Keratinocyte (primary cell): ENCODE results near the gene CPVL. TPM values are rescaled to one million over a fixed set of nuclear protein-coding genes. Genes with fewer than 3 reads are reported as not detected.

ENCODE experiments used
- DNase-seq: peaks from one replicate; pipeline ENCODE4 v3.0.0-alpha.2; 2011; ENCODE audit warnings: low read depth, missing footprints, low spot score
- FAIRE-seq: peaks from 2 replicates; lab custom pipeline; 2011; peaks lifted over from hg19 to GRCh38; lab: Jason Lieb, UNC
- H2AFZ ChIP-seq: 2 replicates; pipeline ENCODE4 v1.6.0; 2012; ENCODE audit warnings: low read length, control low read depth, inconsistent platforms; ENCODE audit not compliant: control insufficient read depth
- H3K27ac ChIP-seq: 2 replicates; pipeline ENCODE4 v1.5.1; 2011; ENCODE audit warnings: low read length; ENCODE audit not compliant: control insufficient read depth, insufficient read depth
- H3K27me3 ChIP-seq: 3 replicates; pipeline ENCODE4 v1.6.0; 2011; ENCODE audit warnings: low read length; ENCODE audit not compliant: control insufficient read depth, insufficient read depth; ENCODE audit errors: extremely low read depth
- H3K36me3 ChIP-seq, 2 experiments: 2 replicates in 1 of 2; 3 replicates in 1 of 2; pipeline ENCODE4 v1.5.1; 2011; ENCODE audit warnings: low read length in 2 of 2, mild to moderate bottlenecking in 1 of 2; ENCODE audit not compliant: control insufficient read depth in 2 of 2, insufficient read depth in 2 of 2; ENCODE audit errors: extremely low read depth in 1 of 2
- H3K4me1 ChIP-seq: 3 replicates; pipeline ENCODE4 v1.5.1; 2011; ENCODE audit warnings: low read length; ENCODE audit not compliant: control insufficient read depth, insufficient read depth; ENCODE audit errors: extremely low read depth
- H3K4me2 ChIP-seq: 3 replicates; pipeline ENCODE4 v1.6.0; 2011; ENCODE audit warnings: low read depth, low read length; ENCODE audit not compliant: control insufficient read depth, insufficient read depth; ENCODE audit errors: extremely low read depth
- H3K4me3 ChIP-seq, 3 experiments: fragments of 200-600 bp in 1 of 3; sonication (generic) in 1 of 3; 2 replicates in 2 of 3; 3 replicates in 1 of 3; pipeline ENCODE4 v1.5.1; 2011 to 2016; ENCODE audit warnings: low read length in 3 of 3, mild to moderate bottlenecking in 3 of 3, control low read depth in 2 of 3, inconsistent platforms in 1 of 3, low read depth in 1 of 3, mixed read lengths in 1 of 3, mixed run types in 1 of 3, moderate library complexity in 1 of 3; ENCODE audit not compliant: control insufficient read depth in 2 of 3, insufficient read depth in 2 of 3; ENCODE audit errors: extremely low read depth in 1 of 3
- H3K79me2 ChIP-seq: 2 replicates; pipeline ENCODE4 v1.6.0; 2012; ENCODE audit warnings: low read length; ENCODE audit not compliant: control insufficient read depth, insufficient read depth
- H3K9ac ChIP-seq: 3 replicates; pipeline ENCODE4 v1.6.0; 2011; ENCODE audit warnings: low read length; ENCODE audit not compliant: control insufficient read depth, insufficient read depth; ENCODE audit errors: extremely low read depth
- H3K9me1 ChIP-seq: 3 replicates; pipeline ENCODE4 v1.6.0; 2011; ENCODE audit warnings: low read length; ENCODE audit not compliant: control insufficient read depth, insufficient read depth; ENCODE audit errors: extremely low read depth
- H3K9me3 ChIP-seq: 2 replicates; pipeline ENCODE4 v1.5.1; 2012; ENCODE audit warnings: low read depth, low read length; ENCODE audit not compliant: control insufficient read depth
- H4K20me1 ChIP-seq: 3 replicates; pipeline ENCODE4 v1.6.0; 2011; ENCODE audit warnings: low read length; ENCODE audit not compliant: control insufficient read depth, insufficient read depth; ENCODE audit errors: extremely low read depth
- EZH2 ChIP-seq: IDR thresholded peaks from one replicate; pipeline ENCODE4 v1.6.1; 2012; ENCODE audit warnings: inconsistent platforms, mild to moderate bottlenecking, low read length, moderate library complexity
- dilution Hi-C: fragments of 300-500 bp; cut with MboI; formaldehyde crosslinking; loops from one replicate; pipeline ENCODE4 v1.7.0; 2020; ENCODE audit warnings: low sequenced_read_pairs; ENCODE audit not compliant: extremely low pct_ligation_motif_present
- polyA plus RNA-seq, 5 experiments: library from polyadenylated mRNA; depleted of rRNA in 3 of 5; stranded (reverse) in 3 of 5; stranded (forward) in 1 of 5; unstranded in 1 of 5; fragments of >200 nt; gene quantifications; 1 replicate in 1 of 5; 2 replicates in 3 of 5; 3 replicates in 1 of 5; pipeline versions ENCODE4 v1.2.1 to v1.2.3, GENCODE V29; 2011 to 2012; ENCODE audit warnings: missing spikeins in 2 of 5, low read depth in 1 of 5, low replicate concordance in 1 of 5
- TF ChIP-seq, protein P1 (sequence below), 3 experiments: IDR thresholded peaks in 1 of 3; conservative IDR thresholded peaks in 1 of 3; optimal IDR thresholded peaks in 1 of 3; 2 replicates in 2 of 3; 3 replicates in 1 of 3; pipeline versions ENCODE3 to v1.5.1; 2011; ENCODE audit warnings: low read length in 3 of 3, mild to moderate bottlenecking in 3 of 3, moderate library complexity in 2 of 3, control low read depth in 1 of 3, inconsistent platforms in 1 of 3; ENCODE audit not compliant: insufficient read depth in 2 of 3; ENCODE audit errors: extremely low read depth in 1 of 3

The CPVL gene
- polyA plus RNA-seq, 1 donor (not counting 4 experiments of a cell fraction or from before 2014, with no cell fraction given), result 9.8 TPM

DNA sequence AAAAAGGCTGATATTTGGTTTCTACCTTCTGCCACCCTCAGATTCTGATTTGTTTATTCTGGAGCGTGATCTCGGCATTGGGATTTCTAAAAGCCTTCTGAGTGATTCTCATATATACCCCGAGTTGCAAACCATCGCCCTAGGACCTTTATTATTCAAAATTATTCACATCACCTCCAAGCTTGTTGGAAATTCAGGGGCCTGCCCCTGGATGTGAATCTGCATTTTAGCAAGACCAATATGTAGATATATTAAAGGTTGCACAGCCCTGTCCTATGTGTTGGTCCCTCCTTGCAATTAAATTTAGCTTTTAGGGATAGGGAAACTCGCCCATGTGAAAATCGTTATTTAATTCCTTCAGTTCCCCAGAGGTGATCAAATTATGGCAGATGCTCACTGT is 39.3 kb upstream of the CPVL start:
- Histone ChIP-seq H3K79me2 (no peaks in the 10 kb centered on the region), H3K4me1 (no peaks in the 10 kb centered on the region), H3K4me3 (no peak overlapping the region), H3K36me3 (no peaks in the 10 kb centered on the region), H3K4me2 (no peak overlapping the region), H2AFZ (no peak overlapping the region), H3K9me1 (no peaks in the 10 kb centered on the region), H4K20me1 (no peaks in the 10 kb centered on the region), H3K27ac (no peak overlapping the region), H3K9ac (no peak overlapping the region), H3K9me3 (no peaks in the 10 kb centered on the region), H3K27me3 (no peaks in the 10 kb centered on the region)
- dilution Hi-C loops, result no loop called here
- FAIRE-seq, result no peak
- DNase-seq, result no peak
- TF ChIP-seq, protein P1, sequence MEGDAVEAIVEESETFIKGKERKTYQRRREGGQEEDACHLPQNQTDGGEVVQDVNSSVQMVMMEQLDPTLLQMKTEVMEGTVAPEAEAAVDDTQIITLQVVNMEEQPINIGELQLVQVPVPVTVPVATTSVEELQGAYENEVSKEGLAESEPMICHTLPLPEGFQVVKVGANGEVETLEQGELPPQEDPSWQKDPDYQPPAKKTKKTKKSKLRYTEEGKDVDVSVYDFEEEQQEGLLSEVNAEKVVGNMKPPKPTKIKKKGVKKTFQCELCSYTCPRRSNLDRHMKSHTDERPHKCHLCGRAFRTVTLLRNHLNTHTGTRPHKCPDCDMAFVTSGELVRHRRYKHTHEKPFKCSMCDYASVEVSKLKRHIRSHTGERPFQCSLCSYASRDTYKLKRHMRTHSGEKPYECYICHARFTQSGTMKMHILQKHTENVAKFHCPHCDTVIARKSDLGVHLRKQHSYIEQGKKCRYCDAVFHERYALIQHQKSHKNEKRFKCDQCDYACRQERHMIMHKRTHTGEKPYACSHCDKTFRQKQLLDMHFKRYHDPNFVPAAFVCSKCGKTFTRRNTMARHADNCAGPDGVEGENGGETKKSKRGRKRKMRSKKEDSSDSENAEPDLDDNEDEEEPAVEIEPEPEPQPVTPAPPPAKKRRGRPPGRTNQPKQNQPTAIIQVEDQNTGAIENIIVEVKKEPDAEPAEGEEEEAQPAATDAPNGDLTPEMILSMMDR (optimal IDR thresholded peaks at IDR 0.05 in 1 of 3, IDR thresholded peaks at IDR 0.05 in 1 of 3, conservative IDR thresholded peaks at IDR 0.05 in 1 of 3; ENCODE audit: extremely low read depth in 1 of 3, insufficient read depth in 2 of 3, low read length in 3 of 3), result no peak
- TF ChIP-seq EZH2, result no peak

DNA sequence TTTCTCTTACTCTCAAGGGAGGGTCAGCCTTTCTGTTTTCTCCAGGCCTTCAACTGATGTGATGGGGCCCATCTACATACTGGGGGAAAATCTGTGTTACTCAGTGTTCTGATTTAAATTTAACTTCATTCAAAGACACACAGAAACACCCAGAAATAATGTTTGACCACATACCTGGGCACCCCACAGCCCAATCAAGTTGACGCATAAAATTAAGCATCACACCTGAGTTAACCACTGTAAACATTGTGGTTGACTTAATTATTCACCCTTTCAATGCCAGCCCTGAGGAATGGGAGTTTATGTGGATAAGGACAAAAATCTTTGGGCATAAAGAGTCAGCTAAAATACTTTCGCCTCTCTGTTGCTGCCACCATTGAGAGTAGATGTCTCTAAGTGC is 38.3 kb upstream of the CPVL start:
- no peaks in the 10 kb centered on the region for H3K9me1 ChIP-seq
- no peaks in the 10 kb centered on the region for H3K9me3 ChIP-seq
- no peak for DNase-seq
- no peaks in the 10 kb centered on the region for H3K79me2 ChIP-seq
- no peaks in the 10 kb centered on the region for H3K36me3 ChIP-seq
- no peak overlapping the region for H2AFZ ChIP-seq
- H3K27me3 ChIP-seq, result no peaks in the 10 kb centered on the region
- H4K20me1 ChIP-seq, result no peaks in the 10 kb centered on the region
- H3K27ac ChIP-seq, result no peak overlapping the region
- no peak for TF ChIP-seq EZH2
- TF ChIP-seq, protein P1 (optimal IDR thresholded peaks at IDR 0.05 in 1 of 3, IDR thresholded peaks at IDR 0.05 in 1 of 3, conservative IDR thresholded peaks at IDR 0.05 in 1 of 3; ENCODE audit: extremely low read depth in 1 of 3, insufficient read depth in 2 of 3, low read length in 3 of 3), result no peak
- FAIRE-seq, result no peak
- no peaks in the 10 kb centered on the region for H3K4me1 ChIP-seq
- no peak overlapping the region for H3K9ac ChIP-seq
- dilution Hi-C loops, result no loop called here
- H3K4me2 ChIP-seq, result no peak overlapping the region
- no peak overlapping the region for H3K4me3 ChIP-seq
